HG03432 (cell line): ENCODE results near the gene ZNF558.
"Not testable (repeated sequence)": the region's sequence is repeated elsewhere in the genome, so short reads cannot be mapped to it uniquely, and the experiment has no call there.

Experiments used
- ATAC-seq: cut with Tn5 transposase; IDR thresholded peaks from one replicate; pipeline ENCODE4 v1.9.1; 2021; ENCODE audit warnings: mild to moderate bottlenecking, moderate library complexity; ENCODE audit not compliant: unreplicated experiment

ZNF558 gene

GRCh38 chr19:8811315-8812172 lies 20.6 kb downstream of the ZNF558 start:
- no peak for ATAC-seq

- ATAC-seq, result no peak
These were observed 25.4 kb downstream of the ZNF558 start for GRCh38 chr19:8806661-8807060.

GRCh38 chr19:8794823-8795222 lies 37.3 kb downstream of the ZNF558 start:
- no peak for ATAC-seq

GRCh38 chr19:8773587-8773986 lies 58.5 kb downstream of the ZNF558 start:
- ATAC-seq, result not testable (repeated sequence)

- ATAC-seq, result not testable (repeated sequence)
These were observed 62.8 kb downstream of the ZNF558 start for GRCh38 chr19:8769265-8769664.

- not testable (repeated sequence) for ATAC-seq
These were observed 64.8 kb downstream of the ZNF558 start for GRCh38 chr19:8767257-8767656.
